ENCODE data around the gene FGD3. TPM values are rescaled to one million over a fixed set of nuclear protein-coding genes. Genes with fewer than 3 reads are reported as not detected.
"Not testable (repeated sequence)": the region's sequence is repeated elsewhere in the genome, so short reads cannot be mapped to it uniquely, and the experiment has no call there.

The FGD3 gene
- total RNA-seq, result 1 to 10 TPM; 1.7 to 4.2 (median 3.3) TPM

GRCh38 chr9:92947268-92948037, at the start of gene FGD3:
Gene FGD3, plus strand, starts transcription at chr9:92947523. Its CDS starts 28,734 bp downstream, at chr9:92976257.
- Histone ChIP-seq H3K36me3 (no peaks in the 10 kb centered on the region), H3K4me1 (peaks cover 0 to 14% (median 0%) of the 10 kb centered on the region in 3 donors), H3K9me3 (no peaks in the 10 kb centered on the region), H3K27ac (no peak within 1 kb of the TSS), H3K27me3 (peaks cover 49% of the 10 kb centered on the region), H3K4me3 (peak within 1 kb of the TSS; percentile 42 to 49)
- WGBS, 2 donors (ENCODE audit: low coverage in 1 of 2), result 2% methylated on average over 6 of the region's 36 CpGs; no CpG with 5 or more reads in 1 of the 2 donors
- ATAC-seq, result peak; percentile 58
- TF ChIP-seq EP300 (IDR thresholded peaks at IDR 0.05), result no peak
- no peak for TF ChIP-seq CTCF (IDR thresholded peaks at IDR 0.05)
- TF ChIP-seq POLR2A (IDR thresholded peaks at IDR 0.05), result no peak
- TF ChIP-seq POLR2AphosphoS5 (IDR thresholded peaks at IDR 0.05), result no peak

GRCh38 chr9:92905137-92905536, 42.2 kb upstream of the FGD3 start:
- H3K27me3 ChIP-seq, result peaks cover 30% of the 10 kb centered on the region
- H3K27ac ChIP-seq, H3K4me1 ChIP-seq, H3K36me3 ChIP-seq, H3K4me3 ChIP-seq, ATAC-seq, H3K9me3 ChIP-seq: not testable (repeated sequence)
- 68% methylated on average over 5 of the region's 6 CpGs; no CpG with 5 or more reads in 1 of the 2 donors for WGBS, 2 donors (ENCODE audit: low coverage in 1 of 2)

GRCh38 chr9:92911511-92912475, 35.5 kb upstream of the FGD3 start:
- Histone ChIP-seq H3K4me3 (no peak overlapping the region), H3K4me1 (peaks cover 0 to 5% (median 0%) of the 10 kb centered on the region in 3 donors), H3K27me3 (peaks cover 54% of the 10 kb centered on the region), H3K27ac (no peak overlapping the region), H3K36me3 (no peaks in the 10 kb centered on the region), H3K9me3 (no peaks in the 10 kb centered on the region)
- 45 to 55% methylated on average over 9 to 11 of the region's 11 CpGs for WGBS, 2 donors (ENCODE audit: low coverage in 1 of 2)
- TF ChIP-seq POLR2AphosphoS5 (IDR thresholded peaks at IDR 0.05) (no peak), EP300 (IDR thresholded peaks at IDR 0.05) (no peak)
- ATAC-seq, result no peak

- Histone ChIP-seq H3K36me3 (no peaks in the 10 kb centered on the region), H3K27ac (no peak overlapping the region), H3K4me1 (no peaks in the 10 kb centered on the region), H3K27me3 (peaks cover 26% of the 10 kb centered on the region), H3K4me3 (no peak overlapping the region), H3K9me3 (no peaks in the 10 kb centered on the region)
- no peak for TF ChIP-seq CTCF (IDR thresholded peaks at IDR 0.05)
- no peak for TF ChIP-seq POLR2A (IDR thresholded peaks at IDR 0.05)
- TF ChIP-seq POLR2AphosphoS5 (IDR thresholded peaks at IDR 0.05), result no peak
- TF ChIP-seq EP300 (IDR thresholded peaks at IDR 0.05), result no peak
- ATAC-seq, result no peak
- 32 to 37% methylated on average over 2 of the region's 2 CpGs for WGBS, 2 donors (ENCODE audit: low coverage in 1 of 2)
Observed at GRCh38 chr9:92917176-92917800, 30.0 kb upstream of the FGD3 start.

GRCh38 chr9:92920437-92920836, 26.9 kb upstream of the FGD3 start:
- ATAC-seq, result no peak
- Histone ChIP-seq H3K27ac (no peak overlapping the region), H3K36me3 (no peaks in the 10 kb centered on the region), H3K27me3 (no peaks in the 10 kb centered on the region), H3K9me3 (no peaks in the 10 kb centered on the region), H3K4me1 (no peaks in the 10 kb centered on the region), H3K4me3 (no peak overlapping the region)
- TF ChIP-seq CTCF (IDR thresholded peaks at IDR 0.05) (no peak), POLR2A (IDR thresholded peaks at IDR 0.05) (no peak), EP300 (IDR thresholded peaks at IDR 0.05) (no peak), POLR2AphosphoS5 (IDR thresholded peaks at IDR 0.05) (no peak)
- WGBS, 2 donors (ENCODE audit: low coverage in 1 of 2), result 91 to 100% methylated on average over 1 of the region's 1 CpG
